GM19455 (cell line): ENCODE measurements around the gene FCER2.

ENCODE experiments used
- ATAC-seq: cut with Tn5 transposase; IDR thresholded peaks from one replicate; pipeline ENCODE4 v1.9.1; 2021; ENCODE audit not compliant: unreplicated experiment

FCER2 gene

DNA sequence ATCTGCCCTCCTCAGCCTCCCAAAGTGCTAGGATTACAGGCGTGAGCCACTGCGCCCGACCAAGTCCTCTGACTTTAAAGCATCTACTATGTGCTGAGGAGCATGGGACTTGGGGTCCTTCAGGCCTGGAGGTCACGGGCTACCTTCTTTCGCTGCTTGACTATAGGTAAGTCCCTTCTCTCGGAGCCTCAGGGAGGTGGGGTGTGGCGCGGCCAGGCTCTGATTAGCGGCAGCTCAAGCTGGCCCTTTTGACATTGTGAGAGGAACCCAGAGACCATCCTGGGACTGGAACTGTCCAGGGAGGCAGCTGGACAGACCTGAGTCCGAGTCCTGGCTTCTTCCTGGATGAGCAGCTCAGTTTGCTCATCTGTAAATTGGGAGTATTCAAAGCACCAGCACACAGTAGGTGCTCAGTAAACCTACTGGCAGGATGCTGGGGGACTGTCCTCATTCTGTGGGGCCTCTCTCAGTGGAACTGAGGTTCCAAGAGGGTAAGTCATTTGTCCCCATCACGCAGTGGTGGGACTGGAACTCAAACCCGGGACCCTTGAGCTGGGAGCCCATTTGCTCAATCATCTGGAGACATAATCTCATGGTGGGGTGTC, 780 bp downstream of the FCER2 start:
- no peak for ATAC-seq

GRCh38 chr19:7699417-7700401, 2.2 kb downstream of the FCER2 start:
- no peak for ATAC-seq

DNA sequence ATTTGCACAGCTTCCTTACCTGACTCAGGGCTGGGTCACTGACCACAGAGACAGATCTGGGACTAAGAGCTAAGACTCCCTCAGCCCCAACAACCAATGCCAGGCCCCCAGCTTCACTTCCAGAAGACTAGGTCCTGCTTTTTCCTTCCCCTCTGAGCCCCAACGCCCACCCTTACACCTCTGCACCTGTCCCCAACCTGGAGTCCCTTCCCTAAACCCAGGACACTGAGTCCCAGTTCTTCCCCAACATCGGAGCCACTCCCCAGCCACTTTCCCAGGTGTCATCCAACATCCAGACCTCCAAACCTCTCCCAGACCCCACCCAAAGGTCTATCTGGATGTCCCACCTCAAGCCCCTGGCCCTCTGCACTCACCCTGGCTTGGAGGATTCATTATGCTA, 2.9 kb downstream of the FCER2 start:
- no peak for ATAC-seq

DNA sequence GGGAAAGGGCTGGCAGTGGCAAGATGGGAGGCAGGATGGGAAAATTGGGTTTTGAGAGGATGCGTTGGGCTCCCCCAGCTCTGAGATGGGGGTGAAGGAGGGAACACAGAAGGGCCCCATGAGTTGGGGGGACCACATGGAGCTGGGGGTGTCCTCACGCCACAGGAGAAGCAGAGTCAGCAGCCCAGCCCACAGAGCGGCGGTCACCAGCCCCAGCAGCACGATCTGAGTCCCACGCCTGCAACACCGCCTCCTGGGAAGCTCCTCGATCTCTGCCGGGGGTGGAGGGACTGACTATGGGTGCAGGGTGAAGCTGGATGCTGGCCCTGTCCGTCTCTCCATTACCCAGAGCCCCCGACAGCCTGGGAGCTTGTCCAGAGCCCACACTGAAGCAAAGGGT, 3.3 kb downstream of the FCER2 start:
- ATAC-seq = no peak

GRCh38 chr19:7697721-7698287, 4.1 kb downstream of the FCER2 start:
- ATAC-seq = no peak

DNA sequence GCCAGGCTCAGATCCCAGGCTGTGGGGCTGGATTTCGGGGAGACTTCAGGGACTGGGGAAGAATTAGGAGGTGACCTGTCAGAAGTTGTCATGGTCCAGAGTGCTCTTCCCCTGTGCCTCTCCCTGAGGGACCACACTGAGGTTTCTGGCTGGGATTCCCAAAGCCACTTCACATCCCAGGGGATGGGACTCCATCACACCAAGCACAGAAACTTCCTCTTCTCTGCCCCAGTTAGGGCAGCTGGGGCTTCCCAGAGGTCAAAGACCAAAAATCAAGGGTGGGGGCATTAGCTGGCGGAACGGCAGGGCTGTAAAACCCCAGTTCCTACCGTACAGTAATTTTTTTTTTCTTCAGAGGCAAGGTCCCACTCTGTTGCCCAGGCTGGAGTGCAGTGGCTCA, 7.4 kb downstream of the FCER2 start:
- no peak for ATAC-seq

GRCh38 chr19:7692417-7693088, 9.4 kb downstream of the FCER2 start:
- no peak for ATAC-seq

DNA sequence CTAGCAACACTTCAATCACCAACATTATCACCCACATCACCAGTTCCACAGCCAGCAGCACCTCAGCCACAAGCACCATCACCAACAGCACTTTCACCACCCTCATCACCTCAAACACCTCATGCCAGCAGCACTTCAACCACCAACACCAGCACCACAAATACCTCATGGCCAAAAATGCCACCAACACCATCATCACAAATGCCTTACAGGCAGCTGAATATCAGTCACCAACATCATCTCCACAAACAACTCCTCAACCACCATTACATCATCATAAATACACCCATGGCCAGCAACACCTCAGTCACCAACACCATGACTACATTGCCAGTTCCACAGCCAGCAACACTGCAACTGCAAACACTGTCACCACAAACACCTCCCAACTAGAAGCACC, 10.4 kb downstream of the FCER2 start:
- no peak for ATAC-seq

DNA sequence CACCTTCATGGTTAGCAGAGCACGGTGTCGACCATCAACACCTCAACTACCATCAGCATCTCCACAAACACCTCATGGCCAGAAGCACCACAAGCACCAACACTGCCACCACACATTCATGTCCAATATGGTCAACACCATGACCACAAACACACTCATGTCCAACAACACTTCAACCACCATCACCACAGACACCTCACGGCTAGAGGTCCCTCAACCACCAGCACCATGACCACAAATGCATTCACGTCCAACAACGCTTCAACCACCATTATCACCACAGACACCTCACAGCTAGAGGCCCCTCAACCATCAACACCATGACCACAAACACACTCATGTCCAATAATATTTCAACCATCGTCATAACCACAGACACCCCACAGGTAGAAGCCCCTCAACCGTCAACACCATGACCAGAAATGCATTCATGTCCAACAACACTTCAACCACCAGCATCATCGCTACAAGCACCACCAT, 11.1 kb downstream of the FCER2 start:
- no peak for ATAC-seq

- ATAC-seq = no peak
These were observed 12.8 kb downstream of the FCER2 start for GRCh38 chr19:7689165-7689564.

DNA sequence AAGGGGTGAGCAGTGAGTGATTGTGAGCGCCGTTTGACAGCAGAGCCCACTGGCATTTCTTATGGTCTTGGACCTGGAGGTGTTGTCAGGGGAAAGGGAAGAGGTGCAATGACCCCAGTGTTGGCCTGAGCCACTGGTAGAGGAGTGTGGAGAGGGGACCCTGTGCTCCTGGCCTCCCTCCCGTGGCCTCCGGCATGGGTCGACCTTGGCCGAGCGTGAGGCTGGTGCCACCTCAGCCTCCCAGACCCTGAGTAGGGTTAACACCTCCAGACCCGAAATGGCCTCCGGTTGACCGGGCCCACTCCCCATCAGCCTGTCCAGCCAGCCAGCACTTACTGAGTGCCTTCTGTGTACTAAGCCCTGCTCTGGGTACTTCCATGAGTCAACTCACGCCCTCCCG, 14.8 kb downstream of the FCER2 start:
- no peak for ATAC-seq

DNA sequence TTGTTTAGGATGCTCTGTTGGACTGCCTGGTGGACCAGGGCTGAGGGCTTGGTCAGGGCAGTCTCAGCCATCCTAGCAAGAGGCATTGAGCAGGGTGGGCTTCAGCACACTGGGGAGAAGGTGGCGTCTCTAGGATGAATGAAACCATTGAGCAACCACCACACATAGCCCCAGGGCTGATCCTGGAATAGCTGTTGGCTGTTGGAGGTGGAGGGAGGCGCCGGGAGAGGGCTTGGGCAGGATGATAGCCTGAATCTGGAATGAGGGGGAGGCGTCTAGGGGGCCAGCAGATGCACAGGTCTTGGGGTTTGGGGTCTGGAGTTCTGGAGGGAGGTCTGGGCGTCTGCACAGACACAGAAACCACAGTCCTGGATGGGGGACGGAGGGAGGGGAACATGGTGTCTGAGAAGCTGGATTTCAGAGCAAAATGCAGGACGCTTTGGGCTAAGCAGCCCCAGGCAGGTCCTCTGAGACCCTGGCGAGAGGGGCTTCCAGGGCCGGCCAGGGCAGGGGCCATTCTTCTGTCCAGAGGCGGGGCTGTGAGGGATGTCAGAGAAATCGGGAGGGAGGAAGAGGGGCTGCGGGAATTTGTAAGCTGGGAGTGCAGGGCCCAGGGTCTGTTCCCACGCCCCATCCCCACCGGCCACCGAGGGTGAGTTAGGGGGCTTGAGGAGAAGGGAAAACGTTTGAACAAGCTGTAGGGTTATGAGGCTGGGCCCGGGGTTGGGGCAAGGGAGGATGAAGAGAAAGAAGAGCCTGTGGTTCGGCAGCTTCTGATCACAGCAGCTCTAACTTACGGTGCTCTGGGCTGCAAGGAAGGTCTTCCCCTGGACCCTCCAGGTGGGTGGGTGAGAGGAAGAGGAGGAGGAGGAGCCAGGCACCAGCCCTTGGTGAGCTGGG, 16.1 kb downstream of the FCER2 start:
- no peak for ATAC-seq

DNA sequence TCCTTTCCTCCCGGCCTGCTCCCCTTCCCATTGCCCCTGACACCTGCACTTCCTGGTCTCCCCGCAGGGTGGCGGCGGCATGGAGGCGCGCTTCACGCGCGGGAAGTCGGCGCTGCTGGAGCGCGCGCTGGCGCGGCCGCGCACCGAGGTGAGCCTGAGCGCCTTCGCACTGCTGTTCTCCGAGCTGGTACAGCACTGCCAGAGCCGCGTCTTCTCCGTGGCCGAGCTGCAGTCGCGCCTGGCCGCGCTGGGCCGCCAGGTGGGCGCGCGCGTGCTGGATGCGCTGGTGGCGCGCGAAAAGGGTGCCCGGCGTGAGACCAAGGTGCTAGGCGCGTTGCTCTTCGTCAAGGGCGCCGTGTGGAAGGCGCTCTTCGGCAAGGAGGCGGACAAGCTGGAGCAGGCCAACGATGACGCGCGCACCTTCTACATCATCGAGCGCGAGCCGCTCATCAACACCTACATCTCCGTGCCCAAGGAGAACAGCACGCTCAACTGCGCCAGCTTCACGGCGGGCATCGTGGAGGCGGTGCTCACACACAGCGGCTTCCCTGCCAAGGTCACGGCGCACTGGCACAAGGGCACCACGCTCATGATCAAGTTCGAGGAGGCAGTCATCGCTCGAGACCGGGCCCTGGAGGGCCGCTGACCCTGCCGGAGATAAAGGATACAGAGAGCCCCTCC, 19.6 kb downstream of the FCER2 start:
- no peak for ATAC-seq

DNA sequence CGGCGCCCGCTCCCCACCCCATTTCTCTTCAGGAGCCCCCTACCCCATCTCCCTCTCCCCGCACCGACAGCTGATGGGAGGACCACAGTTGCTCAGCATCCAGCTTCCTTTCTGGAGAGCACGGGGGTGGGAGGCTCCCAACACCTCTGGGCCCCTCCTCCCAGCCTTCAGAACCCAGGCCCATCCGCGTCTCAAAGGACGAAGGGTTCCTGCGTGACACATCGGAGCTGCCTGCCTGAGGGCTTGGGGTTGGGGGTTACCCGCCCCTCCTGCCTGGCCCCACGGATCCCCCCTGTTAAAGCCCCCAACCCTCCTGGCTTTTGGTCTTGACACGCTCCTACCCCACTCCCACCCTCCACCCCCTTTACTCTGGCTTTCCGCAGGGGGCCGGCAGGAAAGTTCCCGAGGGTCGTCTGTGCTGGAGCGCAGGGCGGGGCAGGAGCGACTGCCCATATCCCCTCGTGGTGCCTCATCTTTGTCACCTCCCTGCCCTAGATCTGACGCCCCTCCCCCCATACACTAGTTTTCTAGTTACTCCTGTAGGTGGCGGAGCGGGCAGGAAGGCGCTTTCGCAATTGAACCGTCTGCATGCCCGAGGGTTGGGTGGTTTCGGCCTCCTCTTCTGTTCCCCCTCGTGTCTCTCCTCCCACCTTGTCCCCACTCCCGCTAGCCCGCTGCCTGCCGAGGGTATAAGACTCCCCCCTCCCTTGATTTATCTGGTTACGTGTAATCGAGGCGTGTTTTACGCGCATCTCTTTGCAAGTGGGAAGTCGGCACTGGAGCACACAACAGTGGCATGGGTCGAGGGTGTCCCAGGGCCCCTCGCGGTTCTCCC, 20.4 kb downstream of the FCER2 start:
- ATAC-seq = peak; percentile 34

GRCh38 chr19:7680606-7681339, 21.2 kb downstream of the FCER2 start, which contains the start of gene TRAPPC5:
Gene TRAPPC5, plus strand, starts transcription at chr19:7680833. Its CDS starts 1,421 bp downstream, at chr19:7682254.
- peak; percentile 40 for ATAC-seq

DNA sequence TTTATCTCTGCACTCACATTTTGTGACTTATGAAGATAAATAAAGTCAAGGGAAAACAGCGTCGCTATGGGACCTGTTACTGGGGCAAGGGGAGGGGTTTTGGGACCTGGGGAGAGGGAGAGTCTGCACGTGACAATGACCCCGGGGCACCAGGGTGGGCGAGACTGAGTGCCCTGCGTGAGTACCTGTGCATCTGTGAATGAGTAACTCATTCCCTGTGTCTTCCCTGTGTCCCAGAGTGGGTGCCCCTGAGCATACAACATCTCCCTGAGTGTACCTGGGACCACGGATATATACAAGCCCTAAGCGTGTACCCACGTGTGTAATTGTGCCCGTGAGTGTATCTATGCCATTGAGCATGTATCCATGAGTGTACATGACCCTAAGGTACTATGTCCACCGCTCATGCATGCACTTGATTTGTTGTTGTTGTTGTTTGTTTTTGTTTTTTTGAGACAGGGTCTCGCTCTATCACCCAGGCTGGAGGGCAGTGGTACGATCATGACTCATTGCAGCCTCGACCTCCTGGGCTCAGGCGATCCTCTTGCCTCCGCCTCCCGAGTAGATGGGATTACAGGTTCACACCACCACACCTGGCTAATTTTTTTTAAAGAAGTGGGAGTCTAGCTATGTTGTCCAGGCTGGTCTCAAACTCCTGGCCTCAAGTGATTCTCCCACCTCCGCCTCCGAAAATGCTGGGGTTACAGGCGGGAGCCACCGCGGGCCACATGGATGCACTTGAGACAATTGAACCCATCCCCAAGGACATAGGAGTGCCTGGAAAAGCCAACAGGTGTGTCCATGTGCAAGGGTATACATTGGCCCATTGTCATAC, 21.9 kb downstream of the FCER2 start:
- peak; percentile 2 for ATAC-seq
